Measurements from ENCODE around the gene ILDR2.

- TF ChIP-seq CTCF (IDR thresholded peaks at IDR 0.05; ENCODE audit: insufficient read depth, low read length) (no peak), POLR2AphosphoS5 (IDR thresholded peaks at IDR 0.05; ENCODE audit: low read depth) (no peak), GABPA (IDR thresholded peaks at IDR 0.05; ENCODE audit: low read depth) (no peak), REST (IDR thresholded peaks at IDR 0.05; ENCODE audit: insufficient replicate concordance, low read depth) (no peak), SPI1 (IDR thresholded peaks at IDR 0.05; ENCODE audit: borderline replicate concordance, low read depth) (no peak)
Measured at GRCh38 chr1:166971252-166971651, 4.1 kb downstream of the ILDR2 start.
